OCI-LY3 (cell line): Measurements from ENCODE around the gene CDAN1.
A peak's percentile ranks its signal among the peaks of the same experiment; 100 is the strongest.

Source experiments
- H2AFZ ChIP-seq: fragments of 200-600, 300-600 bp; shearing (Covaris generic); 2 replicates; pipeline ENCODE4 v1.6.0; 2014; ENCODE audit warnings: antibody characterized with exemption, low read depth, low read length
- H3K27ac ChIP-seq: fragments of 200-600, 300-600 bp; sonication (generic); 2 replicates; pipeline ENCODE4 v1.5.1; 2014; ENCODE audit warnings: mild to moderate bottlenecking, low read length, moderate library complexity, mixed read lengths
- H3K27me3 ChIP-seq: fragments of 200-600, 300-600 bp; sonication (generic); 2 replicates; pipeline ENCODE4 v1.6.1; 2014; ENCODE audit warnings: low read depth, low read length, mixed read lengths
- H3K36me3 ChIP-seq: fragments of 200-600, 300-600 bp; sonication (generic); replicated peaks from 2 replicates; pipeline ENCODE3; 2014; ENCODE audit warnings: low read depth, low read length, mixed read lengths
- H3K4me1 ChIP-seq: fragments of 300-600, 200-600 bp; sonication (generic); 2 replicates; pipeline ENCODE4 v1.6.1; 2014; ENCODE audit warnings: low read length, mixed read lengths
- H3K4me2 ChIP-seq: fragments of 200-600, 300-600 bp; sonication (generic); 2 replicates; pipeline ENCODE4 v1.6.1; 2014; ENCODE audit warnings: low read length, mixed read lengths
- H3K4me3 ChIP-seq: fragments of 300-600, 200-600 bp; sonication (generic); 2 replicates; pipeline ENCODE4 v1.5.1; 2014; ENCODE audit warnings: antibody characterized with exemption, mild to moderate bottlenecking, low read length, moderate library complexity
- H3K79me2 ChIP-seq: fragments of 300-600, 200-600 bp; shearing (Covaris generic); 2 replicates; pipeline ENCODE4 v1.6.1; 2014; ENCODE audit warnings: mild to moderate bottlenecking, low read length, mixed read lengths
- H3K9ac ChIP-seq: fragments of 300-600, 200-600 bp; shearing (Covaris generic); 2 replicates; pipeline ENCODE4 v1.6.0; 2014; ENCODE audit warnings: mild to moderate bottlenecking, low read length, moderate library complexity
- H3K9me3 ChIP-seq: fragments of 200-600, 300-600 bp; shearing (Covaris generic); 2 replicates; pipeline ENCODE4 v1.6.1; 2014; ENCODE audit warnings: low read length, mixed read lengths; ENCODE audit not compliant: insufficient read depth
- H4K20me1 ChIP-seq: fragments of 200-600, 300-600 bp; sonication (generic); 2 replicates; pipeline ENCODE4 v1.6.1; 2016; ENCODE audit warnings: low read length, mixed read lengths; ENCODE audit not compliant: insufficient read depth
- CTCF ChIP-seq: fragments of 200-600, 300-600 bp; sonication (generic); IDR thresholded peaks from 2 replicates; pipeline ENCODE4 v1.5.1; 2014; ENCODE audit warnings: antibody characterized with exemption, low read length, low read depth
- EZH2phosphoT487 ChIP-seq: fragments of 200-600 bp; shearing (Covaris generic); IDR thresholded peaks from 2 replicates; pipeline ENCODE4 v1.6.1; 2018; ENCODE audit warnings: antibody characterized with exemption, mixed run types, low read depth

The CDAN1 gene

DNA sequence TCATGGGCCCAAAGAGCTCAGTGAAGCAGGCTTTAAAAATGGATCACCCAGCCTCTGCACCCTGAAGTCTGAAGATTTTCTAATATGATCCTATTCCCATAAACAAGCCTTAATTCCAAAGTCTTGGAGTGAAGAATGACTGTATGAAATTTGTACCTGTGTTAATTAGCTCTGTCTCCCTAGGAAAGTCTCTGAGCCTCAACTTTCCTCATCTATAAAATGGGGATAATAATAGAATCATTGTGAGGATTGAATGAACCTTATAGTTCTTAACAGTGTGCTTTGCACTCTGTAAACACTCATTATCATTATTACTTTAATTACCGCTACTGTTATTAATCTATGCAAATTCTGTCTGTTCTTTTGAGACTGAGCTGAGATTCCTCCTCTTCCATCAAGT is 61.9 kb downstream of the CDAN1 start:
- no peak overlapping the region for H3K27ac ChIP-seq
- H3K36me3 ChIP-seq = no peaks in the 10 kb centered on the region

GRCh38 chr15:42674472-42674871 is 62.5 kb downstream of the CDAN1 start:
- Histone ChIP-seq H3K27me3 (no peaks in the 10 kb centered on the region), H3K4me2 (0 out of 2 replicates have a peak overlapping the region, but pooled peaks have one; percentile 1), H3K4me3 (no peak overlapping the region), H2AFZ (no peak overlapping the region), H3K9ac (no peak overlapping the region), H3K79me2 (no peaks in the 10 kb centered on the region), H3K9me3 (no peaks in the 10 kb centered on the region), H4K20me1 (no peaks in the 10 kb centered on the region), H3K27ac (no peak overlapping the region), H3K36me3 (no peaks in the 10 kb centered on the region), H3K4me1 (peaks cover 10% of the 10 kb centered on the region)
- no peak for TF ChIP-seq EZH2phosphoT487
- TF ChIP-seq CTCF = no peak

More for the DNA sequence above, 61.9 kb downstream of the CDAN1 start:
- Histone ChIP-seq H3K4me2 (no peak overlapping the region), H3K9me3 (no peaks in the 10 kb centered on the region), H3K9ac (no peak overlapping the region), H3K27me3 (no peaks in the 10 kb centered on the region), H3K79me2 (no peaks in the 10 kb centered on the region), H2AFZ (no peak overlapping the region), H3K4me1 (peaks cover 13% of the 10 kb centered on the region), H3K4me3 (no peak overlapping the region), H4K20me1 (no peaks in the 10 kb centered on the region)
- TF ChIP-seq CTCF (no peak), EZH2phosphoT487 (no peak)
